D721Med (cell line): Measurements from ENCODE around the gene VCAN.

Source experiments
- DNase-seq: peaks from one replicate; pipeline ENCODE4 v3.0.0; 2011; ENCODE audit warnings: low spot score; ENCODE audit not compliant: insufficient read length
- FAIRE-seq: peaks from 2 replicates; lab custom pipeline; 2011; peaks lifted over from hg19 to GRCh38; lab: Jason Lieb, UNC
- CTCF ChIP-seq: IDR thresholded peaks from 2 replicates; pipeline ENCODE4 v1.5.1; 2012; ENCODE audit warnings: mild to moderate bottlenecking, control low read depth; ENCODE audit not compliant: insufficient read depth; ENCODE audit errors: missing control alignments

Gene VCAN

GRCh38 chr5:83556190-83556589 is 84.6 kb downstream of the VCAN start:
- TF ChIP-seq CTCF = no peak
- DNase-seq (no peak), FAIRE-seq (peak; percentile 6)

- no peak for FAIRE-seq
- DNase-seq = no peak
- no peak for TF ChIP-seq CTCF
These were observed 87.7 kb downstream of the VCAN start for GRCh38 chr5:83559118-83559785.

GRCh38 chr5:83562071-83562606 is 90.6 kb downstream of the VCAN start:
- no peak for DNase-seq
- TF ChIP-seq CTCF = no peak
- no peak for FAIRE-seq

GRCh38 chr5:83562791-83563557 is 91.4 kb downstream of the VCAN start:
- no peak for TF ChIP-seq CTCF
- DNase-seq (no peak), FAIRE-seq (peak; percentile 29)

GRCh38 chr5:83563631-83564030 is 92.1 kb downstream of the VCAN start:
- TF ChIP-seq CTCF = no peak
- FAIRE-seq (no peak), DNase-seq (no peak)

GRCh38 chr5:83564069-83564749 is 92.7 kb downstream of the VCAN start:
- TF ChIP-seq CTCF = peak; percentile 63
- DNase-seq (no peak), FAIRE-seq (peak; percentile 80)
